Neural crest cell (in vitro differentiated cells): ENCODE measurements around the gene ARHGAP22. TPM values are rescaled to one million over a fixed set of nuclear protein-coding genes. Genes with fewer than 3 reads are reported as not detected.
A peak's percentile ranks its signal among the peaks of the same experiment; 100 is the strongest.

Experiments used
- DNase-seq: peaks from one replicate; pipeline ENCODE4 v3.0.0; 2021; ENCODE audit warnings: low read depth, mixed read lengths, low spot score
- H3K27ac Mint-ChIP-seq: one replicate; pipeline ENCODE4 v1.8.0; 2021; ENCODE audit warnings: mild to moderate bottlenecking, mixed read lengths; ENCODE audit not compliant: unreplicated experiment
- H3K27me3 Mint-ChIP-seq: 2 replicates; pipeline ENCODE4 v1.8.0; 2021; ENCODE audit warnings: low read depth, mild to moderate bottlenecking, mixed read lengths
- H3K36me3 Mint-ChIP-seq: 2 replicates; pipeline ENCODE4 v1.8.0; 2021; ENCODE audit warnings: low read depth, mild to moderate bottlenecking, mixed read lengths
- H3K4me1 Mint-ChIP-seq: 2 replicates; pipeline ENCODE4 v1.8.0; 2021; ENCODE audit warnings: mixed read lengths
- H3K4me3 Mint-ChIP-seq: one replicate; pipeline ENCODE4 v1.8.0; 2021; ENCODE audit warnings: mild to moderate bottlenecking, mixed read lengths
- H3K9me3 Mint-ChIP-seq: 2 replicates; pipeline ENCODE4 v1.8.0; 2021; ENCODE audit warnings: mixed read lengths
- CTCF ChIP-seq: fragments of 200-600 bp; sonication (generic); conservative IDR thresholded peaks from 2 replicates; pipeline ENCODE4 v1.5.0; 2021; ENCODE audit warnings: antibody characterized with exemption, mild to moderate bottlenecking
- total RNA-seq: library from RNA; stranded (reverse); gene quantifications from 2 replicates; pipeline ENCODE4 v1.2.1, GENCODE V29; 2021

Gene ARHGAP22
- total RNA-seq, 1 donor from 2014 or later = 5.2 TPM

GRCh38 chr10:48511066-48511874, 93.6 kb downstream of the ARHGAP22 start:
- Mint-ChIP-seq H3K27ac (peak overlapping the region; percentile 70), H3K4me1 (peaks cover 44% of the 10 kb centered on the region), H3K9me3 (peaks cover 10% of the 10 kb centered on the region), H3K4me3 (peak overlapping the region; percentile 49), H3K27me3 (no peaks in the 10 kb centered on the region), H3K36me3 (peaks cover 17% of the 10 kb centered on the region)
- DNase-seq = no peak
- TF ChIP-seq CTCF = no peak

- Mint-ChIP-seq H3K27me3 (no peaks in the 10 kb centered on the region), H3K27ac (peak overlapping the region; percentile 96), H3K4me1 (peaks cover 44% of the 10 kb centered on the region), H3K9me3 (peaks cover 7% of the 10 kb centered on the region), H3K4me3 (peak overlapping the region; percentile 74), H3K36me3 (peaks cover 14% of the 10 kb centered on the region)
- no peak for DNase-seq
- peak; percentile 52 for TF ChIP-seq CTCF
Observed at GRCh38 chr10:48509974-48510692, 94.7 kb downstream of the ARHGAP22 start.

GRCh38 chr10:48508791-48509772, 95.8 kb downstream of the ARHGAP22 start:
- H3K27ac Mint-ChIP-seq = peak overlapping the region; percentile 96
- no peak for DNase-seq
- peaks cover 9% of the 10 kb centered on the region for H3K36me3 Mint-ChIP-seq
- peak overlapping the region; percentile 74 for H3K4me3 Mint-ChIP-seq
- no peak for TF ChIP-seq CTCF
- peaks cover 7% of the 10 kb centered on the region for H3K9me3 Mint-ChIP-seq
- H3K4me1 Mint-ChIP-seq = peaks cover 44% of the 10 kb centered on the region
- H3K27me3 Mint-ChIP-seq = no peaks in the 10 kb centered on the region

GRCh38 chr10:48507933-48508790, 96.7 kb downstream of the ARHGAP22 start:
- Mint-ChIP-seq H3K9me3 (peaks cover 2% of the 10 kb centered on the region), H3K4me3 (no peak overlapping the region), H3K4me1 (peaks cover 45% of the 10 kb centered on the region), H3K27me3 (no peaks in the 10 kb centered on the region), H3K27ac (peak overlapping the region; percentile 94), H3K36me3 (peaks cover 3% of the 10 kb centered on the region)
- DNase-seq = no peak
- no peak for TF ChIP-seq CTCF
